ENCODE results near the gene MEGF10. TPM values are rescaled to one million over a fixed set of nuclear protein-coding genes. Genes with fewer than 3 reads are reported as not detected.

MEGF10 gene
- total and polyA plus RNA-seq, 2 donors (not counting 1 experiment from before 2014, with no cell fraction given), result not detected

GRCh38 chr5:127352068-127352467 lies 61.5 kb downstream of the MEGF10 start:
- Mint-ChIP-seq H3K4me3 (no peak overlapping the region), H3K9me3 (ENCODE audit: insufficient read depth) (no peaks in the 10 kb centered on the region)

GRCh38 chr5:127353327-127353726 lies 62.7 kb downstream of the MEGF10 start:
- Histone ChIP-seq H3K79me2 (ENCODE audit: control insufficient read depth, insufficient read depth, low read length) (no peaks in the 10 kb centered on the region), H3K36me3 (replicated peaks in 1 of 2; ENCODE audit: control extremely low read depth in 1 of 2, control insufficient read depth in 1 of 2, extremely low read depth in 1 of 2, insufficient read depth in 2 of 2, low read length in 1 of 2) (no peaks in the 10 kb centered on the region), H3K9ac (ENCODE audit: low read length) (no peak overlapping the region), H3K4me3 (ENCODE audit: control extremely low read depth in 1 of 5, extremely low read depth in 1 of 5, insufficient read depth in 1 of 5, low read depth in 2 of 5, low read length in 4 of 5) (no peak overlapping the region), H2AFZ (ENCODE audit: insufficient read depth, low read depth, low read length, poor library complexity, severe bottlenecking) (no peak overlapping the region), H3K4me1 (ENCODE audit: control insufficient read depth in 2 of 2, insufficient read depth in 2 of 2, low read length in 2 of 2) (no peaks in the 10 kb centered on the region), H4K20me1 (ENCODE audit: control insufficient read depth, insufficient read depth, low read length, poor library complexity, severe bottlenecking) (no peaks in the 10 kb centered on the region), H3K27ac (ENCODE audit: low read length in 2 of 2) (no peak overlapping the region), H3K9me3 (ENCODE audit: control extremely low read depth in 1 of 3, control insufficient read depth in 2 of 3, insufficient read depth in 1 of 3, low read length in 2 of 3) (no peaks in the 10 kb centered on the region), H3K27me3 (replicated peaks in 1 of 4; ENCODE audit: control extremely low read depth in 1 of 4, control insufficient read depth in 3 of 4, insufficient read depth in 4 of 4, low read length in 3 of 4) (peaks cover 0 to 2% (median 0%) of the 10 kb centered on the region in 4 experiments), H3K4me2 (replicated peaks; ENCODE audit: low read depth, low read length, poor library complexity, severe bottlenecking) (no peak overlapping the region)
- ChIA-PET CTCF (no interaction called here), POLR2A (no interaction called here)
- no peak overlapping the region for H3K4me3 Mint-ChIP-seq
- no peak for DNase-seq
- WGBS (ENCODE audit: insufficient coverage), result 100% methylated on average over 4 of the region's 5 CpGs
- no peaks in the 10 kb centered on the region for H3K9me3 Mint-ChIP-seq (ENCODE audit: insufficient read depth)
- intact Hi-C loops (cut with micrococcal nuclease), result no loop called here
- TF ChIP-seq CTCF (IDR thresholded peaks at IDR 0.05), result no peak
- TF ChIP-seq EZH2 (IDR thresholded peaks at IDR 0.05; ENCODE audit: borderline replicate concordance, insufficient read depth, low read depth, low read length, poor library complexity, severe bottlenecking), result no peak
- no peak overlapping the region for H3K27ac Mint-ChIP-seq
- no peak for ATAC-seq (ENCODE audit: low read depth)
- H3K27me3 Mint-ChIP-seq, result peaks cover 26% of the 10 kb centered on the region
- H3K4me1 Mint-ChIP-seq, result no peaks in the 10 kb centered on the region

More at GRCh38 chr5:127352068-127352467, 61.5 kb downstream of the MEGF10 start:
- no peak for DNase-seq
- peaks cover 0 to 2% (median 0%) of the 10 kb centered on the region in 4 experiments for H3K27me3 ChIP-seq (replicated peaks in 1 of 4; ENCODE audit: control extremely low read depth in 1 of 4, control insufficient read depth in 3 of 4, insufficient read depth in 4 of 4, low read length in 3 of 4)
- Mint-ChIP-seq H3K27me3 (peaks cover 27% of the 10 kb centered on the region), H3K4me1 (no peaks in the 10 kb centered on the region), H3K27ac (no peak overlapping the region)
- no peaks in the 10 kb centered on the region for H4K20me1 ChIP-seq (ENCODE audit: control insufficient read depth, insufficient read depth, low read length, poor library complexity, severe bottlenecking)
- H3K36me3 ChIP-seq (replicated peaks in 1 of 2; ENCODE audit: control extremely low read depth in 1 of 2, control insufficient read depth in 1 of 2, extremely low read depth in 1 of 2, insufficient read depth in 2 of 2, low read length in 1 of 2), result no peaks in the 10 kb centered on the region
- no peak overlapping the region for H3K4me3 ChIP-seq (ENCODE audit: control extremely low read depth in 1 of 5, extremely low read depth in 1 of 5, insufficient read depth in 1 of 5, low read depth in 2 of 5, low read length in 4 of 5)
- 100% methylated on average over 2 of the region's 2 CpGs for WGBS (ENCODE audit: insufficient coverage)
- no peaks in the 10 kb centered on the region for H3K9me3 ChIP-seq (ENCODE audit: control extremely low read depth in 1 of 3, control insufficient read depth in 2 of 3, insufficient read depth in 1 of 3, low read length in 2 of 3)
- no peak for ATAC-seq (ENCODE audit: low read depth)
- CTCF ChIA-PET, result interaction anchor here (1.0 kb wide), 1 partner anchor 139 kb away, joined by 3 read pairs; no protein-coding TSS in a partner anchor
- H3K4me2 ChIP-seq (replicated peaks; ENCODE audit: low read depth, low read length, poor library complexity, severe bottlenecking), result no peak overlapping the region
- POLR2A ChIA-PET, result no interaction called here
- no peak overlapping the region for H3K27ac ChIP-seq (ENCODE audit: low read length in 2 of 2)
- H2AFZ ChIP-seq (ENCODE audit: insufficient read depth, low read depth, low read length, poor library complexity, severe bottlenecking), result no peak overlapping the region
- intact Hi-C loops (cut with micrococcal nuclease), result no loop called here
- H3K79me2 ChIP-seq (ENCODE audit: control insufficient read depth, insufficient read depth, low read length), result no peaks in the 10 kb centered on the region
- no peak overlapping the region for H3K9ac ChIP-seq (ENCODE audit: low read length)
- H3K4me1 ChIP-seq (ENCODE audit: control insufficient read depth in 2 of 2, insufficient read depth in 2 of 2, low read length in 2 of 2), result no peaks in the 10 kb centered on the region
- TF ChIP-seq CTCF (IDR thresholded peaks at IDR 0.05) (no peak), EZH2 (IDR thresholded peaks at IDR 0.05; ENCODE audit: borderline replicate concordance, insufficient read depth, low read depth, low read length, poor library complexity, severe bottlenecking) (no peak)
